22Rv1 (cell line): ENCODE data around the gene SLC12A5.

Source experiments
- ZFX ChIP-seq: fragments of 450-650 bp; IDR thresholded peaks from 2 replicates; pipeline ENCODE4 v1.6.1; 2017; ENCODE audit warnings: antibody characterized with exemption, borderline replicate concordance
- TF ChIP-seq, protein P1 (sequence below): fragments of 450-650 bp; IDR thresholded peaks from 2 replicates; pipeline ENCODE4 v1.5.1; 2017; ENCODE audit warnings: mild to moderate bottlenecking

- TF ChIP-seq, protein P1, sequence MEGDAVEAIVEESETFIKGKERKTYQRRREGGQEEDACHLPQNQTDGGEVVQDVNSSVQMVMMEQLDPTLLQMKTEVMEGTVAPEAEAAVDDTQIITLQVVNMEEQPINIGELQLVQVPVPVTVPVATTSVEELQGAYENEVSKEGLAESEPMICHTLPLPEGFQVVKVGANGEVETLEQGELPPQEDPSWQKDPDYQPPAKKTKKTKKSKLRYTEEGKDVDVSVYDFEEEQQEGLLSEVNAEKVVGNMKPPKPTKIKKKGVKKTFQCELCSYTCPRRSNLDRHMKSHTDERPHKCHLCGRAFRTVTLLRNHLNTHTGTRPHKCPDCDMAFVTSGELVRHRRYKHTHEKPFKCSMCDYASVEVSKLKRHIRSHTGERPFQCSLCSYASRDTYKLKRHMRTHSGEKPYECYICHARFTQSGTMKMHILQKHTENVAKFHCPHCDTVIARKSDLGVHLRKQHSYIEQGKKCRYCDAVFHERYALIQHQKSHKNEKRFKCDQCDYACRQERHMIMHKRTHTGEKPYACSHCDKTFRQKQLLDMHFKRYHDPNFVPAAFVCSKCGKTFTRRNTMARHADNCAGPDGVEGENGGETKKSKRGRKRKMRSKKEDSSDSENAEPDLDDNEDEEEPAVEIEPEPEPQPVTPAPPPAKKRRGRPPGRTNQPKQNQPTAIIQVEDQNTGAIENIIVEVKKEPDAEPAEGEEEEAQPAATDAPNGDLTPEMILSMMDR = no peak
- no peak for TF ChIP-seq ZFX
Measured at GRCh38 chr20:46060975-46061374, 32.0 kb downstream of the SLC12A5 start.
